Ishikawa (cell line): Measurements from ENCODE around the gene ZNF700.

Experiments
- CEBPB ChIP-seq: IDR thresholded peaks from 2 replicates; pipeline ENCODE4 v1.6.1; 2012
- CREB1 ChIP-seq: IDR thresholded peaks from 2 replicates; pipeline ENCODE4 v1.6.1; 2012; ENCODE audit warnings: low read depth
- EGR1 ChIP-seq: IDR thresholded peaks from 2 replicates; pipeline ENCODE4 v1.6.1; 2012
- EP300 ChIP-seq: IDR thresholded peaks from 2 replicates; pipeline ENCODE4 v1.6.1; 2012; ENCODE audit warnings: borderline replicate concordance
- NFIC ChIP-seq: IDR thresholded peaks from 2 replicates; pipeline ENCODE4 v1.6.1; 2012
- RAD21 ChIP-seq: IDR thresholded peaks from 2 replicates; pipeline ENCODE4 v1.6.1; 2012; ENCODE audit warnings: low read depth
- YY1 ChIP-seq: IDR thresholded peaks from 2 replicates; pipeline ENCODE4 v1.6.1; 2012; ENCODE audit warnings: low read depth
- TF ChIP-seq, protein P1 (sequence below): IDR thresholded peaks from 2 replicates; pipeline ENCODE4 v1.6.1; 2012; ENCODE audit warnings: low read depth, mild to moderate bottlenecking
- TF ChIP-seq, protein P2 (sequence below): IDR thresholded peaks from 2 replicates; pipeline ENCODE4 v1.6.1; 2012

DNA sequence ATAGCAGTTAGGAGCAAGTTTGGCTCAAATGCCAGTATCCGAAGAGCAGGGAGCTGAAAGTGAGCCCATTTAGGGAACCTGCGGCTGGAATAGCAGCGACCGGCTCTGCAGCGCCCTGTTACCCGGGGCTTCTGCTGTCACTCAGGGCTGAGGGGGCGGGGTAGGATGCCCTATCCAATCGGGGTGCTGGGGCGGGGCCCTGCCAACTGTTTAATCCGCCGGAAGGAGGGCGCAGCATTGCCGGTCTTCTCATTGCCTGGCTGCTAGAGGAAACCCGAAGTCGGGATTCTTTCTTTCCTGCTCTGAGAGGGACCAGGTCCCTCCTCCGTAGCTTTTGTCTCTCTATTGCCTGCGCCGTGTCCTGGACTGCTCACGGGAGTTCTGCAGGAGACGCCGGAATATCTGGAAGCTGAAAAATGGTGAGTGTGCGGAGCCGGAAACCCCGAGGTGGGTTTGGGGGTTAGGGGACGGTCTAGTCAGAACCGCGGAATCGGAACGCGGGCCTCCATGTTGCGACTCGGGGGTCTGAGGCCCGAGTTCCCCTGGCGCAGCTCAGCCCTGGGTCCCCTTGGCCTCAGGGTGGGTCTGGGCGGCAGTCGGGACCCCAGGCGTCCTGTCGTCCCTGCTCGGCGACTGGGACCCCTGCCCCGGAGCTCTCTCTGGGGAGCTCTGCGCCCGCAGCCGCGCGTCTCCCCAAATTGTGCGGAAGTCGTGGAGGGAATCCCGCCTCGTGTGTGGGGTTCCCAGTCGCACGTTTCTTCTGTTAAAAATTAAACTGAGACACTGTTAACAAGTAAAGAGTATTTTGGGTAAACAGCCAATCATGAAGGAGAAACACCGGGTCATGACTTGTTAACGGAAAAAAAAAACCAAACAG lies 62.7 kb downstream of the ZNF700 start:
- TF ChIP-seq, protein P1, sequence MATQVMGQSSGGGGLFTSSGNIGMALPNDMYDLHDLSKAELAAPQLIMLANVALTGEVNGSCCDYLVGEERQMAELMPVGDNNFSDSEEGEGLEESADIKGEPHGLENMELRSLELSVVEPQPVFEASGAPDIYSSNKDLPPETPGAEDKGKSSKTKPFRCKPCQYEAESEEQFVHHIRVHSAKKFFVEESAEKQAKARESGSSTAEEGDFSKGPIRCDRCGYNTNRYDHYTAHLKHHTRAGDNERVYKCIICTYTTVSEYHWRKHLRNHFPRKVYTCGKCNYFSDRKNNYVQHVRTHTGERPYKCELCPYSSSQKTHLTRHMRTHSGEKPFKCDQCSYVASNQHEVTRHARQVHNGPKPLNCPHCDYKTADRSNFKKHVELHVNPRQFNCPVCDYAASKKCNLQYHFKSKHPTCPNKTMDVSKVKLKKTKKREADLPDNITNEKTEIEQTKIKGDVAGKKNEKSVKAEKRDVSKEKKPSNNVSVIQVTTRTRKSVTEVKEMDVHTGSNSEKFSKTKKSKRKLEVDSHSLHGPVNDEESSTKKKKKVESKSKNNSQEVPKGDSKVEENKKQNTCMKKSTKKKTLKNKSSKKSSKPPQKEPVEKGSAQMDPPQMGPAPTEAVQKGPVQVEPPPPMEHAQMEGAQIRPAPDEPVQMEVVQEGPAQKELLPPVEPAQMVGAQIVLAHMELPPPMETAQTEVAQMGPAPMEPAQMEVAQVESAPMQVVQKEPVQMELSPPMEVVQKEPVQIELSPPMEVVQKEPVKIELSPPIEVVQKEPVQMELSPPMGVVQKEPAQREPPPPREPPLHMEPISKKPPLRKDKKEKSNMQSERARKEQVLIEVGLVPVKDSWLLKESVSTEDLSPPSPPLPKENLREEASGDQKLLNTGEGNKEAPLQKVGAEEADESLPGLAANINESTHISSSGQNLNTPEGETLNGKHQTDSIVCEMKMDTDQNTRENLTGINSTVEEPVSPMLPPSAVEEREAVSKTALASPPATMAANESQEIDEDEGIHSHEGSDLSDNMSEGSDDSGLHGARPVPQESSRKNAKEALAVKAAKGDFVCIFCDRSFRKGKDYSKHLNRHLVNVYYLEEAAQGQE, result no peak
- no peak for TF ChIP-seq CEBPB
- no peak for TF ChIP-seq NFIC
- TF ChIP-seq EP300, result no peak
- TF ChIP-seq YY1, result peak; percentile 15; the same call in 1 of the 2 replicates
- TF ChIP-seq RAD21, result no peak; the same call in 1 of the 2 replicates
- TF ChIP-seq, protein P2, sequence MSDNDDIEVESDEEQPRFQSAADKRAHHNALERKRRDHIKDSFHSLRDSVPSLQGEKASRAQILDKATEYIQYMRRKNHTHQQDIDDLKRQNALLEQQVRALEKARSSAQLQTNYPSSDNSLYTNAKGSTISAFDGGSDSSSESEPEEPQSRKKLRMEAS, result 0 out of 2 replicates have a peak, but pooled peaks have one; percentile 9
- no peak for TF ChIP-seq EGR1
- no peak for TF ChIP-seq CREB1
